Neural progenitor cell (in vitro differentiated cells): ENCODE data around the gene EPHA5.

Experiments used
- EZH2 ChIP-seq: fragments of 200-600 bp; sonication (generic); IDR thresholded peaks from 2 replicates; pipeline ENCODE4 v1.6.1; 2017; ENCODE audit warnings: antibody characterized with exemption, mild to moderate bottlenecking, moderate library complexity
- EZH2phosphoT487 ChIP-seq: fragments of 200-600 bp; sonication (generic); IDR thresholded peaks from 2 replicates; pipeline ENCODE4 v1.6.1; 2017; ENCODE audit warnings: antibody characterized with exemption
- TF ChIP-seq, protein P1 (sequence below): fragments of 200-600 bp; sonication (generic); IDR thresholded peaks from 2 replicates; pipeline ENCODE4 v1.5.1; 2017; ENCODE audit warnings: antibody characterized with exemption, mild to moderate bottlenecking

DNA sequence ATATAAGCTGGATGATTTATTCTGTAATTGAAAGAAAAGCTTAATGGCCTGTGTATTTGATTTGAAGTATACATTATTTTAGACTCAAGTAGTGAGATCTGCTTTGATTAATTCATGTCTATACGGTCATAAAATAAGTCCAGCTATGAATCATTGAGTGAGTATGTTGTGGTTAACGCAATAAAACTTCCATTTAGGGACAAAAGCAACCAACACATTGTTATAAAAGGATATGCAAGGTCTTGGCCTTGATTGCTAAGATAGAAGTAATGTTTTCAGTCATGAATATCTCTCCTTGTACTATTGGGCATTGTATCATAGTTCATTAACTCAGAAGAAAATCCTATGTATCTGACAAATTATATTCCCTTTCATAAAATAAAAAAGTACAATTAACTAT is 162.1 kb downstream of the EPHA5 start:
- TF ChIP-seq, protein P1, sequence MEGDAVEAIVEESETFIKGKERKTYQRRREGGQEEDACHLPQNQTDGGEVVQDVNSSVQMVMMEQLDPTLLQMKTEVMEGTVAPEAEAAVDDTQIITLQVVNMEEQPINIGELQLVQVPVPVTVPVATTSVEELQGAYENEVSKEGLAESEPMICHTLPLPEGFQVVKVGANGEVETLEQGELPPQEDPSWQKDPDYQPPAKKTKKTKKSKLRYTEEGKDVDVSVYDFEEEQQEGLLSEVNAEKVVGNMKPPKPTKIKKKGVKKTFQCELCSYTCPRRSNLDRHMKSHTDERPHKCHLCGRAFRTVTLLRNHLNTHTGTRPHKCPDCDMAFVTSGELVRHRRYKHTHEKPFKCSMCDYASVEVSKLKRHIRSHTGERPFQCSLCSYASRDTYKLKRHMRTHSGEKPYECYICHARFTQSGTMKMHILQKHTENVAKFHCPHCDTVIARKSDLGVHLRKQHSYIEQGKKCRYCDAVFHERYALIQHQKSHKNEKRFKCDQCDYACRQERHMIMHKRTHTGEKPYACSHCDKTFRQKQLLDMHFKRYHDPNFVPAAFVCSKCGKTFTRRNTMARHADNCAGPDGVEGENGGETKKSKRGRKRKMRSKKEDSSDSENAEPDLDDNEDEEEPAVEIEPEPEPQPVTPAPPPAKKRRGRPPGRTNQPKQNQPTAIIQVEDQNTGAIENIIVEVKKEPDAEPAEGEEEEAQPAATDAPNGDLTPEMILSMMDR = no peak
- TF ChIP-seq EZH2phosphoT487 = no peak
- TF ChIP-seq EZH2 = no peak
